Effector memory CD4-positive, alpha-beta T cell (primary cell): ENCODE measurements around the gene DACH1.

ENCODE experiments used
- DNase-seq, 3 donors: peaks; one replicate each; pipeline ENCODE4 v3.0.0-alpha.2; 2020
- H3K27ac ChIP-seq: 2 replicates; pipeline ENCODE4 v1.7.0; 2013; ENCODE audit warnings: mild to moderate bottlenecking, low read length, moderate library complexity; ENCODE audit not compliant: insufficient read depth, poor library complexity, severe bottlenecking
- H3K27me3 ChIP-seq: replicated peaks from 2 replicates; pipeline ENCODE4 v1.7.0; 2013; ENCODE audit warnings: mild to moderate bottlenecking, low read length; ENCODE audit not compliant: insufficient read depth, control insufficient read depth, poor library complexity, severe bottlenecking
- H3K36me3 ChIP-seq: 2 replicates; pipeline ENCODE4 v1.7.0; 2013; ENCODE audit warnings: mild to moderate bottlenecking, low read length, moderate library complexity; ENCODE audit not compliant: control insufficient read depth, insufficient read depth
- H3K4me1 ChIP-seq: 2 replicates; pipeline ENCODE4 v1.7.0; 2013; ENCODE audit warnings: low read length, mild to moderate bottlenecking; ENCODE audit not compliant: control insufficient read depth, insufficient read depth, poor library complexity, severe bottlenecking
- H3K4me3 ChIP-seq: 2 replicates; pipeline ENCODE4 v1.7.0; 2013; ENCODE audit warnings: low read length, low read depth, mild to moderate bottlenecking; ENCODE audit not compliant: insufficient read depth, poor library complexity, severe bottlenecking
- H3K9me3 ChIP-seq: 2 replicates; pipeline ENCODE4 v1.7.0; 2013; ENCODE audit warnings: mild to moderate bottlenecking, low read length, moderate library complexity; ENCODE audit not compliant: control insufficient read depth

DACH1 gene

GRCh38 chr13:71830736-71831135, 36.3 kb downstream of the DACH1 start:
- DNase-seq, result no peak
- no peak overlapping the region for H3K27ac ChIP-seq
- H3K36me3 ChIP-seq, result no peaks in the 10 kb centered on the region
- no peaks in the 10 kb centered on the region for H3K4me1 ChIP-seq
- H3K4me3 ChIP-seq, result no peak overlapping the region
- H3K9me3 ChIP-seq, result no peaks in the 10 kb centered on the region
- H3K27me3 ChIP-seq, result no peaks in the 10 kb centered on the region

GRCh38 chr13:71830323-71830722, 36.7 kb downstream of the DACH1 start:
- no peak overlapping the region for H3K4me3 ChIP-seq
- H3K27ac ChIP-seq, result no peak overlapping the region
- no peaks in the 10 kb centered on the region for H3K4me1 ChIP-seq
- H3K36me3 ChIP-seq, result no peaks in the 10 kb centered on the region
- no peak for DNase-seq
- H3K9me3 ChIP-seq, result no peaks in the 10 kb centered on the region
- H3K27me3 ChIP-seq, result no peaks in the 10 kb centered on the region

- H3K27me3 ChIP-seq, result no peaks in the 10 kb centered on the region
- no peaks in the 10 kb centered on the region for H3K4me1 ChIP-seq
- no peak for DNase-seq
- H3K36me3 ChIP-seq, result no peaks in the 10 kb centered on the region
- H3K9me3 ChIP-seq, result no peaks in the 10 kb centered on the region
- no peak overlapping the region for H3K4me3 ChIP-seq
- H3K27ac ChIP-seq, result no peak overlapping the region
Measured at GRCh38 chr13:71829547-71829946, 37.5 kb downstream of the DACH1 start.

GRCh38 chr13:71828564-71828963, 38.4 kb downstream of the DACH1 start:
- Histone ChIP-seq H3K27me3 (no peaks in the 10 kb centered on the region), H3K4me1 (no peaks in the 10 kb centered on the region), H3K36me3 (no peaks in the 10 kb centered on the region), H3K9me3 (no peaks in the 10 kb centered on the region), H3K4me3 (no peak overlapping the region), H3K27ac (no peak overlapping the region)
- DNase-seq, result no peak

GRCh38 chr13:71828117-71828516, 38.9 kb downstream of the DACH1 start:
- no peak overlapping the region for H3K27ac ChIP-seq
- no peaks in the 10 kb centered on the region for H3K36me3 ChIP-seq
- no peak overlapping the region for H3K4me3 ChIP-seq
- DNase-seq, result no peak
- no peaks in the 10 kb centered on the region for H3K4me1 ChIP-seq
- H3K27me3 ChIP-seq, result no peaks in the 10 kb centered on the region
- no peaks in the 10 kb centered on the region for H3K9me3 ChIP-seq

- no peaks in the 10 kb centered on the region for H3K9me3 ChIP-seq
- no peaks in the 10 kb centered on the region for H3K4me1 ChIP-seq
- H3K4me3 ChIP-seq, result no peak overlapping the region
- H3K27me3 ChIP-seq, result no peaks in the 10 kb centered on the region
- no peak for DNase-seq
- no peak overlapping the region for H3K27ac ChIP-seq
- no peaks in the 10 kb centered on the region for H3K36me3 ChIP-seq
Measured at GRCh38 chr13:71827241-71827640, 39.8 kb downstream of the DACH1 start.

GRCh38 chr13:71820699-71821098, 46.3 kb downstream of the DACH1 start:
- Histone ChIP-seq H3K36me3 (no peaks in the 10 kb centered on the region), H3K27me3 (no peaks in the 10 kb centered on the region), H3K4me1 (no peaks in the 10 kb centered on the region), H3K9me3 (no peaks in the 10 kb centered on the region), H3K4me3 (no peak overlapping the region), H3K27ac (no peak overlapping the region)
- DNase-seq, result no peak

GRCh38 chr13:71817335-71817734, 49.7 kb downstream of the DACH1 start:
- no peak overlapping the region for H3K4me3 ChIP-seq
- DNase-seq, result no peak
- no peaks in the 10 kb centered on the region for H3K36me3 ChIP-seq
- no peaks in the 10 kb centered on the region for H3K4me1 ChIP-seq
- H3K27ac ChIP-seq, result no peak overlapping the region
- H3K27me3 ChIP-seq, result no peaks in the 10 kb centered on the region
- H3K9me3 ChIP-seq, result no peaks in the 10 kb centered on the region

- Histone ChIP-seq H3K36me3 (no peaks in the 10 kb centered on the region), H3K4me1 (no peaks in the 10 kb centered on the region), H3K27me3 (no peaks in the 10 kb centered on the region), H3K4me3 (no peak overlapping the region), H3K27ac (no peak overlapping the region), H3K9me3 (no peaks in the 10 kb centered on the region)
- DNase-seq, result no peak
Measured at GRCh38 chr13:71814806-71815360, 52.1 kb downstream of the DACH1 start.

- H3K9me3 ChIP-seq, result no peaks in the 10 kb centered on the region
- no peaks in the 10 kb centered on the region for H3K36me3 ChIP-seq
- no peak overlapping the region for H3K27ac ChIP-seq
- no peaks in the 10 kb centered on the region for H3K4me1 ChIP-seq
- no peak overlapping the region for H3K4me3 ChIP-seq
- no peaks in the 10 kb centered on the region for H3K27me3 ChIP-seq
- no peak for DNase-seq
Measured at GRCh38 chr13:71813187-71813586, 53.8 kb downstream of the DACH1 start.

- no peaks in the 10 kb centered on the region for H3K4me1 ChIP-seq
- DNase-seq, result no peak
- H3K27ac ChIP-seq, result no peak overlapping the region
- H3K27me3 ChIP-seq, result no peaks in the 10 kb centered on the region
- H3K36me3 ChIP-seq, result no peaks in the 10 kb centered on the region
- H3K4me3 ChIP-seq, result no peak overlapping the region
- no peaks in the 10 kb centered on the region for H3K9me3 ChIP-seq
Measured at GRCh38 chr13:71811344-71811743, 55.7 kb downstream of the DACH1 start.
